Kidney (tissue), 14 donors: ENCODE measurements around the gene UCP3. TPM values are rescaled to one million over a fixed set of nuclear protein-coding genes. Genes with fewer than 3 reads are reported as not detected.

Experiments used
- DNase-seq, 5 donors: peaks; one replicate each; pipeline ENCODE4 v3.0.0-alpha.2; 2013 to 2020
- FAIRE-seq: peaks from 2 replicates; lab custom pipeline; 2012; peaks lifted over from hg19 to GRCh38; lab: Jason Lieb, UNC
- H3K27ac ChIP-seq, 2 donors: one replicate each; pipeline ENCODE4 v1.7.0; 2013; ENCODE audit warnings: low read depth in 2 of 2, low read length in 2 of 2, inconsistent platforms in 1 of 2
- H3K27me3 ChIP-seq: one replicate; pipeline ENCODE4 v1.7.1; 2013; ENCODE audit warnings: low read length, inconsistent platforms; ENCODE audit not compliant: control insufficient read depth, insufficient read depth
- H3K36me3 ChIP-seq, 3 donors: one replicate each; pipeline versions ENCODE4 v1.7.0 to v1.7.1; 2013; ENCODE audit warnings: low read length in 3 of 3, control low read depth in 1 of 3, inconsistent platforms in 1 of 3; ENCODE audit not compliant: insufficient read depth in 3 of 3, control insufficient read depth in 2 of 3
- H3K4me1 ChIP-seq, 3 donors: one replicate each; pipeline versions ENCODE4 v1.7.0 to v1.7.1; 2013; ENCODE audit warnings: low read length in 3 of 3, inconsistent platforms in 1 of 3, low read depth in 1 of 3; ENCODE audit not compliant: control insufficient read depth in 2 of 3, insufficient read depth in 2 of 3
- H3K4me3 ChIP-seq, 3 donors: one replicate each; pipeline versions ENCODE4 v1.7.0 to v1.8.1; 2013; ENCODE audit warnings: low read length in 3 of 3, control low read depth in 1 of 3, inconsistent platforms in 1 of 3
- H3K9ac ChIP-seq, 3 donors: one replicate each; pipeline versions ENCODE4 v1.7.0 to v1.7.1; 2013; ENCODE audit warnings: low read length in 3 of 3, control low read depth in 1 of 3, inconsistent platforms in 1 of 3
- H3K9me3 ChIP-seq, 3 donors: one replicate each; pipeline versions ENCODE4 v1.7.0 to v1.7.1; 2013; ENCODE audit warnings: low read length in 3 of 3, control low read depth in 1 of 3, inconsistent platforms in 1 of 3; ENCODE audit not compliant: control insufficient read depth in 2 of 3, insufficient read depth in 1 of 3
- CTCF ChIP-seq: IDR thresholded peaks from 3 replicates; pipeline ENCODE4 v1.5.1; 2012; ENCODE audit warnings: mild to moderate bottlenecking, moderate library complexity, borderline replicate concordance; ENCODE audit not compliant: insufficient read depth; ENCODE audit errors: extremely low read depth
- intact Hi-C: fragments of 100-400 bp; cut with DNase I; formaldehyde crosslinking; loops from one replicate; pipeline ENCODE4 v1.11.1; 2022
- polyA plus RNA-seq: library from polyadenylated mRNA; stranded (reverse); fragments of 350-450 nt; fragmentation: Illumina TruSeq; extraction: RNeasy Lipid Tissue Mini Kit (QIAGEN cat#74804); gene quantifications from one replicate; pipeline ENCODE4 v1.2.3, GENCODE V29; 2014; ENCODE audit warnings: low read depth, low replicate concordance; ENCODE audit not compliant: insufficient read depth
- total RNA-seq: library from RNA; stranded (reverse); fragmentation: NEBNext Ultra II Directional; extraction: Animal tissue kit (Norgen Biotek cat#: 25700); gene quantifications from one replicate; pipeline ENCODE4 v1.2.1, GENCODE V29; 2021
- donor health status: control.
- donor health status: control.
- donor health status: control.
- donor health status: control.
- donor health status: control.
- donor health status: DM: yes; HTN: yes; CAD: no.
- donor health status: Normal renal cell carcinoma (clear cell type).

Gene UCP3
- total and polyA plus RNA-seq, 2 donors from 2014 or later, result 0.28 to 4.0 TPM

GRCh38 chr11:74010306-74011300 lies 1.7 kb upstream of the UCP3 start:
- no peak for DNase-seq
- no peak overlapping the region for H3K4me3 ChIP-seq
- H3K9me3 ChIP-seq, result no peaks in the 10 kb centered on the region
- peaks cover 0 to 3% (median 2%) of the 10 kb centered on the region in 3 donors for H3K36me3 ChIP-seq
- FAIRE-seq, result no peak
- no peak overlapping the region for H3K27ac ChIP-seq
- intact Hi-C loops, result no loop called here
- H3K9ac ChIP-seq, result no peak overlapping the region
- H3K27me3 ChIP-seq, result no peaks in the 10 kb centered on the region
- peaks cover 0 to 5% (median 0%) of the 10 kb centered on the region in 3 donors for H3K4me1 ChIP-seq
- no peak for TF ChIP-seq CTCF

- intact Hi-C loops, result no loop called here
- DNase-seq (no peak), FAIRE-seq (no peak)
These were observed 905 bp upstream of the UCP3 start for GRCh38 chr11:74009675-74010305.

GRCh38 chr11:74009230-74009547 lies 304 bp upstream of the UCP3 start:
- no peak for FAIRE-seq
- TF ChIP-seq CTCF, result no peak
- Histone ChIP-seq H3K27ac (no peak overlapping the region), H3K36me3 (peaks cover 0 to 3% (median 2%) of the 10 kb centered on the region in 3 donors), H3K27me3 (no peaks in the 10 kb centered on the region), H3K9me3 (no peaks in the 10 kb centered on the region), H3K4me3 (no peak overlapping the region), H3K4me1 (peaks cover 0 to 5% (median 0%) of the 10 kb centered on the region in 3 donors), H3K9ac (no peak overlapping the region)
- intact Hi-C loops, result no loop called here
- no peak for DNase-seq

More at GRCh38 chr11:74009675-74010305, 905 bp upstream of the UCP3 start:
- H3K36me3 ChIP-seq, result peaks cover 0 to 3% (median 2%) of the 10 kb centered on the region in 3 donors
- no peaks in the 10 kb centered on the region for H3K27me3 ChIP-seq
- no peak overlapping the region for H3K27ac ChIP-seq
- no peak overlapping the region for H3K4me3 ChIP-seq
- H3K9ac ChIP-seq, result no peak overlapping the region
- H3K9me3 ChIP-seq, result no peaks in the 10 kb centered on the region
- peaks cover 0 to 5% (median 0%) of the 10 kb centered on the region in 3 donors for H3K4me1 ChIP-seq
- TF ChIP-seq CTCF, result no peak
